NCI-H2029 treated with DMSO at 0.1 percent for 48 hours (cell line): ENCODE results near the gene SFXN2.
"Not testable (repeated sequence)": the region's sequence is repeated elsewhere in the genome, so short reads cannot be mapped to it uniquely, and the experiment has no call there.

ENCODE experiments used
- DNase-seq: peaks from one replicate; lab custom pipeline; 2025; lab: John Stamatoyannopoulos, UW

Gene SFXN2

DNA sequence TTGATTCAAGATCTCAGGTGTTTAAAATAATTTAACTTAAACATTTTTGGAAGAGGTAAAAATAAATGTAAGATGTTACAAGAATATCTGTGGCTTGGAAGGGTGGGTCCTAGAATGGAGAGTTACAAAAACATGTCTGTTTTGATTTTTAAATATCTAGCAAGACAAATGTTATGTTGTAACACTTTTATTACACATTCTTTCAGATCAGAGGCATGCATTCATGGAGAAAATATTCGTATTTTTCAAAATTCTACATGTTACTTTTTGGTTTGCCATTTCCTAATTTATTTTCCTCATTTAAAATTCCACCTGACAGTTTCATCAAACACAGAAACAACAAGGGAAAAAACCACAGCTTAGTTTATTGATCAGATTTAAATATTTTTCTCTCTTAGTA is 39.3 kb downstream of the SFXN2 start:
- no peak for DNase-seq

DNA sequence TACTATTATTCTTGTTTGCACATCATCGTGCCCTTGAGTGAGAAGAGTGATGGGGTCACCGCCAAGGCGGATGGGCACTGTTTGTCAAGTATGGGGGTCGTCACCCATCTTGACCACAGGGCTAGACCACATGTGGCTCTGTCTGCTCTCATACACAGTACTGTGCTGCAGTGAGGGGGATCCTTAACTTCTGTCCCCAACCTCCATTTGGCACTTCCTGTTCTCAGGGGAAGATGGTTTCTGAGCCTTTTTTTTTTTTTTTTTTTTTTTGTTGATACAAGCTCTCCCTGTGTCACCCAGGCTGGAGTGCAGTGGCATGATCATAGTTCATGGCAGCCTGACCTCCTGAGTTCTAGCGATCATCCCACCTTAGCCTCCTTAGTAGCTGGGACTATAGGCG is 42.9 kb downstream of the SFXN2 start:
- DNase-seq, result no peak

DNA sequence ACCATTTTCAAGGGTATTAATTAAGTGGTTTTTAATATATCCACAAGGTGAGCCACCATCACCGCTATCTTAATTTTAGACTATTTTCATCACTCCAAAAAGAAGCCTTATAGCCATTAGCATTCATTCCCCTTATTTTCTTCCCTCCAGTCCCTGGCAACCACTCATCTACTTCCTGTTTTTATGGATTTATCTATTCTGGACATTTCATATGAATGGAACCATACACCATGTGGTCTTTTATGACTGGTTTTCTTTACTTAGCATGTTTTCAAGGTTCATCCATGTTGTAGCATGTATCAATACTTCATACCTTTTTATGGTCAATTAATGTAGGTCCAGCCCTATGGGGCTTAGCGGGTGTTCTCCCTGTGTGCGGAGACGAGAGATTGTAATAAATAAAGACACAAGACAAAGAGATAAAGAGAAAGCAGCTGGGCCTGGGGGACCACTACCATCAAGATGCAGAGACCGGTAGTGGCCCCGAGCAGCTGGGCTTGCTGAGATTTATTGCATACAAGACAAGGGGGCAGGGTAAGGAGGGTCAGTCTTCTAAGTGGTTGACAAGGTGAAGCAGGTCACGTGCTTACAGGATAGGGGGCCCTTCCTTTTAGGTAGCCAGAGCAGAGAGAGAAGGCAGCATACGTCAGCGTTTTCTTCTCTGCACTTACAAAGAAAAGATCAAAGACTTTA is 44.0 kb downstream of the SFXN2 start:
- no peak for DNase-seq

- not testable (repeated sequence) for DNase-seq
Observed at GRCh38 chr10:102758933-102759262, 44.5 kb downstream of the SFXN2 start.

DNA sequence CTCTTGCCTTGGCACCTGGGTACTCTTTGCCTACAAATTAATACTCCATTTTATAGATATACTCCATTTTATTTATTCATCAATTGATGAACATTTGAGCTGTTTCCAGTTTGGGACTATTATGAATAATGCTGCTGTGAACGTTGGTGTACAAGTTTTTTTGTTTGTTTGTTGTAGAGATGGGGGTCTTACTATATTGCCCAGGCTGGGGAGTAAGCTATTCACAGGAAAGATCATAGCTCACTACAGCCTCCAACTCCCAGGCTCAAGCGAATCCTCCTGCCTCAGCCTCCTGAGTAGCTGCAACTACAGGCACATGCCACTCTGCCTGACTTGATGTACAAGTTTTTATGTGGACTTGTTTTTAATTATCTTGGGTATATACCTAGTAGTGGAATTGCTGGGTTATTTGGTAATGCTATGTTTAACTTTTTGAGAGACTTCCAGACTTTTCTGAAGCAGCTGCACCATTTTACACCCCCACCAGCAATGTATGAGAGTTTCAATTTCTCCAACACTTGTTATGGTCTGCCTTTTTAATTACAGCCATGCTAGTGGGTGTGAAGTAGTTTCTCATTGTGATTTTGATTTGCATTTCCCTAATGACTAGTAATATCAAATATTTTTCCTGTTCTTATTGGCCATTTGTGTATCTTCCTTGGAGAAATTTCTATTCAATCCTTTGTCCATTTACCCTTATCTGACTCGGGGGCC is 45.2 kb downstream of the SFXN2 start:
- no peak for DNase-seq

GRCh38 chr10:102761981-102762380 is 47.5 kb downstream of the SFXN2 start:
- no peak for DNase-seq

GRCh38 chr10:102762401-102763015 is 48.1 kb downstream of the SFXN2 start:
- no peak for DNase-seq

DNA sequence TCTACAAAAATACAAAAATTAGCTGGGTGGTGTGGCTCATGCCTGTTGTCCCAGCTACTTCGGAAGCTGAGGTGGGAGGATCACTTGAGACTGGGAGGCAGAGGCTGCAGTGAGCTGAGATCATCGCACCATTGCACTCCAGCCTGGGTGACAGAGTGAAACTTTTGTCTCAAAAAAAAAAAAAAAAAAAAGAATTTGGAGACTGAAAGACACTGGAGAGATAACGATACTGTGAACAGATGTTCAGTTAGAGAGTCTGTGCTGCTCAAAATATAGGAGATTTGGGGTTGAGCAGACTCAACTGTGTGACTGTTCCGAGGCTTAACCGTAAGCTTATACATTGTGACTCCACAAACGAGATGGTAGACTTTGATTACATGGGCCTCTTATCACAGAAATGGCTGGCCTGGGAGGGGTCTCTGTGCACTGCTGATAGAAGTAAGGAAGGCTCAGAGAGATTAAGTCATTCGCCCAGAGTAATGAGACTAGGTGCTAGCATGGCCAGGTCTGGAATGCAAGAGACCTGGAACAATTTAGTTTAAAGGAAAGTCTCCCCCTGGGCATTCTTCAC is 48.7 kb downstream of the SFXN2 start:
- DNase-seq, result no peak

- DNase-seq, result no peak
Observed at GRCh38 chr10:102764470-102765161, 50.2 kb downstream of the SFXN2 start.

- DNase-seq, result no peak
Observed at GRCh38 chr10:102765336-102765735, 50.9 kb downstream of the SFXN2 start.

DNA sequence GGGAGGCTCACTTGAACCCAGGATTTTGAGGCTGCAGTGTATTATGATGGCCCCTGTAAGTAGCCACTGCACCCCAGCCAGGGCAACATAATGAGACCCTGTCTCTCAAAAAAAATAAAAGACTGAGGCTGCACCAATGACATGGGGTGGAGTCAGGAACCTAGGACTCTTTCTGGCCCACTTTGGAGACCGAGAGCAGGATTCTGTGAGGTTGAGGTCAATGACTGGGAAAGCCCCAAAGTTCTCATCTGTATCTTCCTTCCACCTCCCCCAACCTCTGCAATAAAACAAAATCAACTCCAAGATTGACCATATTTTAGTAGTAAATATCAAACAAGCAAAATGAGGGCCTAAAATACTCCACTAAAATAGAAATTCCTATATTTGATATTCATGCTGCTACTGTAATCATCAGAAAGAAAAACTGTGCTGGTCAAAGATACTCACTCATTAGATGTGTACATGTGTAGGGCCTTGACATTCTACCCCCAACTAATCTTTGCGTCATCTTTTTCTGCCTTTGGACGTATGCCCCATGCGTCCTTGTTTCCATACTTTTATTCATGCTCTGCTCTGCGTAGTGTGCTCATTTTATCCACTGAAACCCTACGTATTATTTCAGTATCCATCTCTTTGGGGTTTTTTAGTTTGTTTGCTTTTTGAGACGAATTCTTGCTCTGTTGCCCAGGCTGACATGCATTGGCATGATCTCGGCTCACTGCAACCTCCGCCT is 53.2 kb downstream of the SFXN2 start:
- no peak for DNase-seq

GRCh38 chr10:102769375-102770107 is 55.1 kb downstream of the SFXN2 start:
- no peak for DNase-seq

DNA sequence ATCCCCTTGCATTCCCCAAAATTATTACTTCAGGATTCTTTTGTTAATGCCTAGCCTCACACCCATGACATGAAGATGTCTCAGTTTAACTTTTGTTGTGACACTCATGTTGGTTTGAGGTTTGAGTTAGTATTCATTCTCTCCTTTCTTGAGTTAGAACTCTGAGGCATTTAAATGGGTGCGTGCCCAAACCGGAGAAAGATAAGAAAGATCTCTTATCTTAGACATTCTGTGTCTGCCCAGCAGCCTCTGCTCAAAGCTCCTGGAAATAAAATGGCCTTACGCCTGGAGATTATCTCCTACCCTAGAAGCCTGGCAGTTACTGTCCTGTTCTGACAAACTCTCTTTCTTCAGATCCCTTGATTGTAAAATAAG is 55.7 kb downstream of the SFXN2 start:
- DNase-seq, result no peak

DNA sequence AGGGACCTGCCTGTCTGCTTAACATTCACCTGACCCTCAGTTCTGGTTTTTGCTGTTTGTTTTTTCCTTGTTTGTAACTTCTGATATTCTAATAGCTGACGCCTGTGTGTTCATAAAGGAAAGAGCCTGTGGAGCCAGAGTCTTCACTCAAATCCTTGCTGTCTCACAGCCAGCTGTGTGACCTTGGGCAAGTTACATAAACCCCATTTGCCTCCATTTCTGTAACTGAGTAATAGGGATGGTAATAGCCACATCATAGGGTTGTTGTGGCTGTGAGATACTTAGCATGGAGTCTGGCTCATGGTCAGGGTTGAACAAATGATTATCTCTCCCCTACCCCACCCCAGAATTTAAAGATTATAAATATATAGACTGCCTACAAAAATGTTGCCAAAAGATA is 56.4 kb downstream of the SFXN2 start:
- DNase-seq, result no peak

DNA sequence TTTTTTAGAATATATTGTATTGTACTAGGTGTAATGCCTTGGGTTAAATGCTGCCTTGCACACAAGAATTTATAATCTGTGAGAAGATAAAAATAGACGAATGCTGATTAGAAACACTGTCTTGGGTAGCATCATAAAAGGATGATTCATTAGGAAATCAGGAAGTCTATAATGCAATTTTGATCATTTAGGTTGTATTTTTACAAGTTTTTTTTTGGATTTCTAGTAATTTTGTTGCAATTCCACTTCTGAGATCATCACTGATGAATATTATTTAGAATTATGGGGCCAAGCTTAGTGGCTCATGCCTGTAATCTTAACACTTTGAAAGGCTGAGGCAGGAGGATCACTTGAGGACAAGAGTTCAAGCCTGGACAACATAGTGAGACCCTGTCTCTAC is 58.9 kb downstream of the SFXN2 start:
- DNase-seq, result no peak

- no peak for DNase-seq
Observed at GRCh38 chr10:102773986-102774385, 59.5 kb downstream of the SFXN2 start.

DNA sequence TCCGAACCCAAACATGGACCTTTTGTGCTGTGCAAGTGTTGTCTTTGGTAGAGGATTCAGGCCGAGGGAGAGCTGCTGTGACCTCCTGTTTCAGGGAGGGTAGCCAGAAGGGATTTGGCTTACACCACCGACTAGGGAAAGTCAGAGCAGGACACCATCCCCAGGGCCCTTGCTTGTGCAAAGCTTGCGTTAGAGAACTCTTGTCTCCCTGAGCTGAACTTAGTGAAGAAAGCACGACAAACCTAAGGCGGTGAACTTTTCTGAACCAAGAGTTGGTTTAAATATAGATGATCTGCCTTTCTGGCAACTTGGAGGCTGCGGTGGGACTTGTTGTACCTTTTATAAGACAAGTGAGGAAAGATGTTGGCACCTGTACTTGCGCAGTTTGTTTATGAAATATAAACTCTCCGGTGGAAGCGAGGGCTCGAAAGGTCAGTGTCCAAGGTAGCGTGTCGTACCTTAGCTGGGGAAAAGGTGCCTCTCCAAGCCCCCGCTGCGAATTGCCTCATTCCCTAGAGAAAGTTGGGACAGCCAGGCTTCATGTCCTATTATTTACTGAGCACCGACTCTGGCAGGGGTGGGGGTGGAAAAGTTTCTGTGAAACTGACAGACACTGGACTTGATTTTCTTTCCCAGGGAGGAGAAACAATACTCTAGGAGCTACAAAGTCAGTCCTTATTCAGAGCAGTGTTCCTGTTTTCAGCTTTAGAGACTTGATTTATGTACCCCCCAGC is 60.9 kb downstream of the SFXN2 start:
- DNase-seq, result no peak

- DNase-seq, result no peak
Observed at GRCh38 chr10:102775935-102776669, 61.7 kb downstream of the SFXN2 start.

DNA sequence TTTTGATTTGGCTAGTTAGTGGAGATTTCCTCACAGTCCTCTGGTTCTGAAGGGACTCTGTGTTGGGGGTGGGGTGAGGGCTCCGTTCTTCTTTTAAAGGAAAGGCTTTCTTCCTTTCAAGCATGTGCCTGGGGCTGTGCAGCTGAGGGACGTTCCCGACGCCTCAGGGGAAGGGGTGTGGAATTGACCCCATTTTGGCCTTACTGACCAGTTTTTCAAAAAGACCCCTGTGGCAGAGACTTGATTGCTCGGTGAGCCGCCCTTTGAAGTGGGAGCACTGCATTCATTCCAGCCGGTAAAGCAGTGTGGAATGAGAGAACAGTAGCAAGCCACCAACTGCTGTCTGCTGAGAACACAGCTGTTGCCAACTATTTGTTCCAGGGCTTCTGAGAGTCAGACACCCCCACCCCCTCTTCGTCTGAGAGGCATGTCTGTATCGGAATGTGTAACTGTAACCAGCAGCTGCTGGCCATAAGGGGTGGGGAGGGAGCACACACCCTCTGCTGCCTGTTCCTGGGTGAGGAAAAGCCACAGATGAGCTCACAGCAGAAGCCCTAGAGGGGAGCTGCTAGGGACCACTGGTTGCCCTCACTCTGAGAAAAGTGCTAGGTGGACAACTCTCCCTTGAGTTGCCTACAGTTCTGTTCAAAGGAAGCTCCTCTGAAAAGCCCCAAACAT is 62.5 kb downstream of the SFXN2 start:
- no peak for DNase-seq
